Measurements from ENCODE around the gene DISC1.

Gene DISC1

GRCh38 chr1:231625975-231626534 lies 535 bp upstream of the DISC1 start:
- TF ChIP-seq ZBTB7A (IDR thresholded peaks at IDR 0.05; ENCODE audit: low read depth) = no peak
- no peak for TF ChIP-seq REST (IDR thresholded peaks at IDR 0.05; ENCODE audit: low read depth)
- TF ChIP-seq, protein P1, sequence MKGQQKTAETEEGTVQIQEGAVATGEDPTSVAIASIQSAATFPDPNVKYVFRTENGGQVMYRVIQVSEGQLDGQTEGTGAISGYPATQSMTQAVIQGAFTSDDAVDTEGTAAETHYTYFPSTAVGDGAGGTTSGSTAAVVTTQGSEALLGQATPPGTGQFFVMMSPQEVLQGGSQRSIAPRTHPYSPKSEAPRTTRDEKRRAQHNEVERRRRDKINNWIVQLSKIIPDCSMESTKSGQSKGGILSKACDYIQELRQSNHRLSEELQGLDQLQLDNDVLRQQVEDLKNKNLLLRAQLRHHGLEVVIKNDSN (IDR thresholded peaks at IDR 0.05) = no peak
- TF ChIP-seq CREB1 (IDR thresholded peaks at IDR 0.05; ENCODE audit: low read depth) = no peak

DNA sequence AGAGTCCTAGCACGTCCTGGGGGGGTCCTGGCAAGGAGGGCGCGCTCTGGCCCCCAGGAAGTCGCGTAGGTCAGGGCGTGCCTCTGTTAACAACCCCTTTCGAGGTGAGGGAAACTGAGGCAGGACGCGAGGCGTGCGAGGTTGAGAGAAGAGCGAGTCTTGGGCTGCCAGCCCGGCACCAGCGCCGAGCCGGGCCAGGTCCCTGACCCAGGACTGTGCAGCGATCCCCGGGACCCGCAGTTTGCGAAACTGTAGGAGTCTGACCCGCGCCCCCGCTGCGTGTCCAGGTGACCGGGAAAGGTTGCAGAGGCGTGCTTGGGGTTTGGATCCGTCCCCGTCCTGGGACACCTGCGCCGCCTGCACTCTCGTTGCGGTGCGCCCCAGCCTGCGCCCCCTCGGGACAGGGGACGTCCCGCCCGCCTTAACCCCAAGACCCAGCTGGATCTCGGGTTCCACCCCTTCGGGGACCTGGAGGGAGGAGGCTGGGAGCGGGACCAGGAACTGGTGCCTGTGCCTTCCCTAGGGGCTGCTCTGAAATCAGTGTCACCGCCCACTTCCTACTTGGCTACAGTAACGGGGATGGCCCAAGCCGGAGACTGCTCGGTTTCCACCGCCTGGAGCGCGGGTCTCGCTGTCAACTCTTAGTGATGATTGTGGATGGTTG lies 493 bp downstream of the DISC1 start:
- peak; percentile 20; the same call in 1 of the 2 replicates for TF ChIP-seq TAF1 (IDR thresholded peaks at IDR 0.05; ENCODE audit: low read depth)
- peak; percentile 64 for TF ChIP-seq MAX (IDR thresholded peaks at IDR 0.05)
- peak; percentile 24; the same call in 1 of the 2 replicates for TF ChIP-seq NFIC (IDR thresholded peaks at IDR 0.05)
- TF ChIP-seq RAD21 (IDR thresholded peaks at IDR 0.05; ENCODE audit: low read depth) = no peak
- TF ChIP-seq EGR1 (IDR thresholded peaks at IDR 0.05) = peak; percentile 18; the same call in 1 of the 2 replicates

- TF ChIP-seq TCF12 (IDR thresholded peaks at IDR 0.05; ENCODE audit: low read depth) = no peak
- TF ChIP-seq EGR1 (IDR thresholded peaks at IDR 0.05) = no peak
- TF ChIP-seq NFIC (IDR thresholded peaks at IDR 0.05) = peak; percentile 63
Observed at GRCh38 chr1:231628207-231628876, 1.8 kb downstream of the DISC1 start.

DNA sequence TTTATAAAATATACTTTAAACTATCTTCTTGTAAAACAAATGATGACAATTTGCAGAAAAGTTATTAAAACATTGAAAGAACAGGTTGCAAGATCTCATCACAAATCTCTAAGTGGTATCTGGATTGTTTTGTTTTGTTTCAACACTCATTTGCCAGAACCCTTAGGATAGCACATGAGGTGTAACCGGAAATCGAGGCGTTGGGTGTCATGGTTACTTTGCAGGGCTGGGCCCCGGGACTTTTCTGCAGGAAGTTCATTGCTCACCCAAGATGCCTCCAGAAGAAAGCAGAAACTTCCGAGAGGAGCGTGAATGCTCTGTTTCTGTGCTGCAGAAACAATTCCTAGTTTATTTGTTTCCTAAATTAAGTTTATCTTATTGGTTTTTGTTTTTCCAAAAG lies 2.5 kb downstream of the DISC1 start:
- TF ChIP-seq EGR1 (IDR thresholded peaks at IDR 0.05) = no peak
- TF ChIP-seq TCF12 (IDR thresholded peaks at IDR 0.05; ENCODE audit: low read depth) = no peak
- TF ChIP-seq EP300 (IDR thresholded peaks at IDR 0.05; ENCODE audit: borderline replicate concordance) = no peak
- no peak for TF ChIP-seq MAX (IDR thresholded peaks at IDR 0.05)
- TF ChIP-seq TEAD4 (IDR thresholded peaks at IDR 0.05) = no peak
- no peak for TF ChIP-seq CREB1 (IDR thresholded peaks at IDR 0.05; ENCODE audit: low read depth)
- TF ChIP-seq CEBPB (IDR thresholded peaks at IDR 0.05) = no peak
- TF ChIP-seq ZBTB7A (IDR thresholded peaks at IDR 0.05; ENCODE audit: low read depth) = no peak
- TF ChIP-seq, protein P1 (IDR thresholded peaks at IDR 0.05) = no peak
- TF ChIP-seq REST (IDR thresholded peaks at IDR 0.05; ENCODE audit: low read depth) = no peak
- TF ChIP-seq RAD21 (IDR thresholded peaks at IDR 0.05; ENCODE audit: low read depth) = no peak
- no peak for TF ChIP-seq YY1 (IDR thresholded peaks at IDR 0.05; ENCODE audit: low read depth)
- no peak for TF ChIP-seq FOXM1 (IDR thresholded peaks at IDR 0.05; ENCODE audit: borderline replicate concordance, low read depth)

DNA sequence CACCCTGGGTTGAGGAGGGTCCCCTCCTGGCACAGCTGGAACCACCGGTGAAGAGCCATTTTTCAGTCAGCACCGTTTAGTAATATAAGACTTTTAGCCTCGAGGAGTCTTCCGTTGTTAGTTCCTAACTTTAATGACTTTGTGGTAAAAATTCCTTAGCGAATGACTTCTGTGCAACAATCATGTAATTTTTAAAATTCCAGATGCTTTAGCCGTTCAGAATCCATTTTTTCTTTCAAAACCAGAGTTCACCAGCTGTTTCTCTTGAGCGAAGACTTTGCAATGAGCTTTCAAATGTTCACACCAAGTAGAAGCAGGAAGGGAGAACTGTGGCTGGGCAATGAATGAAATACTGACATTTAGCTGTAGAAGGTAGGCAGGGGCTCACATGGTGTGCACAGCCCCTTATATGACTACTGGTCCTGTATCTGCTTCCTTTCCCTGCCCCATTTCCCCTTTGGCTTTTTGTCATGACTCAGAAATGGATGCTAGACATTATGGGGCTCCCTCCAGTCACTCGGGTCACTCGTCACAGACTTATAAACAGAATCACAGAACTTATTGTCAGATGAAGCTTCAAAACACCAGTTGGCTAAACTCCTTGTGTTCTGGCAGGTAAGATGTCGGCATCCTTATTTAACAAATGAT lies 4.1 kb downstream of the DISC1 start:
- TF ChIP-seq RAD21 (IDR thresholded peaks at IDR 0.05; ENCODE audit: low read depth) (no peak), EP300 (IDR thresholded peaks at IDR 0.05; ENCODE audit: borderline replicate concordance) (no peak), TCF12 (IDR thresholded peaks at IDR 0.05; ENCODE audit: low read depth) (no peak), NFIC (IDR thresholded peaks at IDR 0.05) (no peak), TAF1 (IDR thresholded peaks at IDR 0.05; ENCODE audit: low read depth) (no peak), MAX (IDR thresholded peaks at IDR 0.05) (no peak), ZBTB7A (IDR thresholded peaks at IDR 0.05; ENCODE audit: low read depth) (no peak), FOXM1 (IDR thresholded peaks at IDR 0.05; ENCODE audit: borderline replicate concordance, low read depth) (no peak), EGR1 (IDR thresholded peaks at IDR 0.05) (no peak), TEAD4 (IDR thresholded peaks at IDR 0.05) (no peak), CREB1 (IDR thresholded peaks at IDR 0.05; ENCODE audit: low read depth) (no peak)

Measured in Ishikawa (cell line).